Left ventricle myocardium inferior (tissue), 1 donor: ENCODE data around the gene F7. TPM values are rescaled to one million over a fixed set of nuclear protein-coding genes. Genes with fewer than 3 reads are reported as not detected.

Source experiments
- DNase-seq: peaks from one replicate; pipeline ENCODE4 v3.0.0-alpha.2; 2020
- H3K27ac ChIP-seq: fragments of 200-600 bp; replicated peaks from 2 replicates; pipeline ENCODE4 v1.8.0; 2021
- H3K27me3 ChIP-seq: fragments of 200-600 bp; 2 replicates; pipeline ENCODE4 v1.8.0; 2021; ENCODE audit warnings: low read depth
- H3K36me3 ChIP-seq: fragments of 200-600 bp; 2 replicates; pipeline ENCODE4 v1.8.0; 2021
- H3K4me1 ChIP-seq: fragments of 200-600 bp; 2 replicates; pipeline ENCODE4 v1.8.0; 2021
- H3K4me3 ChIP-seq: fragments of 200-600 bp; 2 replicates; pipeline ENCODE4 v1.8.0; 2021; ENCODE audit warnings: mild to moderate bottlenecking, moderate library complexity
- H3K9me3 ChIP-seq: fragments of 200-600 bp; replicated peaks from 2 replicates; pipeline ENCODE4 v1.8.0; 2021
- intact Hi-C: fragments of 100-400 bp; cut with micrococcal nuclease; formaldehyde crosslinking; loops from one replicate; pipeline ENCODE4 v1.11.0; 2022
- total RNA-seq: library from RNA; stranded (reverse); fragmentation: NEBNext Ultra II Directional; extraction: Animal tissue kit (Norgen Biotek cat#: 25700); gene quantifications from one replicate; pipeline ENCODE4 v1.2.1, GENCODE V29; 2021
- TF ChIP-seq, protein P1 (sequence below): fragments of 200-600 bp; IDR thresholded peaks from 2 replicates; pipeline ENCODE4 v1.8.0; 2021; ENCODE audit warnings: antibody characterized with exemption, mild to moderate bottlenecking, borderline replicate concordance
- donor health status: DM: no; HTN: yes; CAD: no; lungs with severe emphysema.

Gene F7
- total RNA-seq, 1 donor from 2014 or later = not detected

DNA sequence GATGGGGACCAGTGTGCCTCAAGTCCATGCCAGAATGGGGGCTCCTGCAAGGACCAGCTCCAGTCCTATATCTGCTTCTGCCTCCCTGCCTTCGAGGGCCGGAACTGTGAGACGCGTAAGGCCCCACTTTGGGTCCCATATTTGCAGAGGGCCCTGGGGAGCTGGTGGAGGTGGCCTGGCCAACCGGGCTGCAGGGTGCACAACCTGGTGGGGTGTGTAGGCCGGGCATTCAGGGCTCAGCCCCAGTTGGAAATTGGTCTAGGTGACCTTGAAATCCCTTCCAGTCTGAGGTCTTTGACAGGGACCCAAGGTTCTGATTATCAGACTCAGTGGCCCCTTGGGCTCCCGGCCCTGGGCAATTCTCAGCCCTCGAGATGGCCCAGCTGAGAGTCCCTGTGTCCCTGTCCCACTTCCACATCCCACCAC is 8.3 kb downstream of the F7 start:
- DNase-seq = no peak
- no peak overlapping the region for H3K27ac ChIP-seq
- TF ChIP-seq, protein P1, sequence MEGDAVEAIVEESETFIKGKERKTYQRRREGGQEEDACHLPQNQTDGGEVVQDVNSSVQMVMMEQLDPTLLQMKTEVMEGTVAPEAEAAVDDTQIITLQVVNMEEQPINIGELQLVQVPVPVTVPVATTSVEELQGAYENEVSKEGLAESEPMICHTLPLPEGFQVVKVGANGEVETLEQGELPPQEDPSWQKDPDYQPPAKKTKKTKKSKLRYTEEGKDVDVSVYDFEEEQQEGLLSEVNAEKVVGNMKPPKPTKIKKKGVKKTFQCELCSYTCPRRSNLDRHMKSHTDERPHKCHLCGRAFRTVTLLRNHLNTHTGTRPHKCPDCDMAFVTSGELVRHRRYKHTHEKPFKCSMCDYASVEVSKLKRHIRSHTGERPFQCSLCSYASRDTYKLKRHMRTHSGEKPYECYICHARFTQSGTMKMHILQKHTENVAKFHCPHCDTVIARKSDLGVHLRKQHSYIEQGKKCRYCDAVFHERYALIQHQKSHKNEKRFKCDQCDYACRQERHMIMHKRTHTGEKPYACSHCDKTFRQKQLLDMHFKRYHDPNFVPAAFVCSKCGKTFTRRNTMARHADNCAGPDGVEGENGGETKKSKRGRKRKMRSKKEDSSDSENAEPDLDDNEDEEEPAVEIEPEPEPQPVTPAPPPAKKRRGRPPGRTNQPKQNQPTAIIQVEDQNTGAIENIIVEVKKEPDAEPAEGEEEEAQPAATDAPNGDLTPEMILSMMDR = no peak
- no peaks in the 10 kb centered on the region for H3K9me3 ChIP-seq
- H3K4me1 ChIP-seq = peaks cover 18% of the 10 kb centered on the region
- H3K36me3 ChIP-seq = no peaks in the 10 kb centered on the region
- peaks cover 33% of the 10 kb centered on the region for H3K27me3 ChIP-seq
- intact Hi-C loops = no loop called here
- H3K4me3 ChIP-seq = no peak overlapping the region

DNA sequence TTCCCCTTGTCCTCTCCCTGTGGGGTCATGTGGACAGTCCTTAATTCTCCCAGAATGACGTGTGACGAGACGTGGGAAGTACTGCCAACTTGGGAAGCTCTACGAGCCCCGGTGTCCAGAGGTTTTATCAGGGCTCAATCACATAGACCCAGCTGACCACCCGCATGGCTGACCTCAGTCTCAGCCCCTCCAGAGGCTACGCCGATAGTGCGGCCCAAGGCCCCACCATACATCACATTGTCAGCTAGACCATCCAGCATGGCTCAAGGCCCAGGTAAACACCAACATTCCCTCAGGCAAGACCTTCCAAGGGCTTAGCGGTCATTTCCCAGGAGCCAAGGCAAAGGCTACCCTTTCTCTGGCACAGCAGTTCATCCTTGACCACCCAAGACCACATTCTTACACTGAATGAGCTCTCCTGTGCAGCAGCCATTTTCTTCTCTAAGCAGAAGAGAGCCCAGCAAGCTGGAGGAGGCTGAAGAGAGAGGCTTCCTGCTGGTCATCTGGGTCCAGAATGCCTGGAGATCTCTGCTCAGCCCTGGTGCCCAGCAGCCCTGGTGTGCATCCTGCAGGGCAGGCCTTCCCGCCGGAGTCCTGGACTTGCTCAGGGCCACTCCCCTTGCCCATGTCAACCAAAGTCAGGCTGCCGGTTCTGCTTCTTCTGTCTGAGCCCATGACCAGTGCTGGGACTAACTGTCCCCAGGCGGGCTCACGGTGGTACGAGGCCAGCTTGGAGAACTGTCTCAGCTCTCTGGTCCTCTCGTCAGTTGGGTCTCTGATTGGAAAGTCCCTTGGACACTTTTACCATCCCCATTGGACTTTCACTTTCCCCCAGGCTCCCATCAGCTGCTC is 9.1 kb downstream of the F7 start:
- H3K27me3 ChIP-seq = peaks cover 26% of the 10 kb centered on the region
- intact Hi-C loops = no loop called here
- TF ChIP-seq, protein P1 = no peak
- no peak overlapping the region for H3K27ac ChIP-seq
- no peaks in the 10 kb centered on the region for H3K9me3 ChIP-seq
- no peaks in the 10 kb centered on the region for H3K36me3 ChIP-seq
- H3K4me3 ChIP-seq = no peak overlapping the region
- H3K4me1 ChIP-seq = peaks cover 14% of the 10 kb centered on the region
- DNase-seq = no peak

DNA sequence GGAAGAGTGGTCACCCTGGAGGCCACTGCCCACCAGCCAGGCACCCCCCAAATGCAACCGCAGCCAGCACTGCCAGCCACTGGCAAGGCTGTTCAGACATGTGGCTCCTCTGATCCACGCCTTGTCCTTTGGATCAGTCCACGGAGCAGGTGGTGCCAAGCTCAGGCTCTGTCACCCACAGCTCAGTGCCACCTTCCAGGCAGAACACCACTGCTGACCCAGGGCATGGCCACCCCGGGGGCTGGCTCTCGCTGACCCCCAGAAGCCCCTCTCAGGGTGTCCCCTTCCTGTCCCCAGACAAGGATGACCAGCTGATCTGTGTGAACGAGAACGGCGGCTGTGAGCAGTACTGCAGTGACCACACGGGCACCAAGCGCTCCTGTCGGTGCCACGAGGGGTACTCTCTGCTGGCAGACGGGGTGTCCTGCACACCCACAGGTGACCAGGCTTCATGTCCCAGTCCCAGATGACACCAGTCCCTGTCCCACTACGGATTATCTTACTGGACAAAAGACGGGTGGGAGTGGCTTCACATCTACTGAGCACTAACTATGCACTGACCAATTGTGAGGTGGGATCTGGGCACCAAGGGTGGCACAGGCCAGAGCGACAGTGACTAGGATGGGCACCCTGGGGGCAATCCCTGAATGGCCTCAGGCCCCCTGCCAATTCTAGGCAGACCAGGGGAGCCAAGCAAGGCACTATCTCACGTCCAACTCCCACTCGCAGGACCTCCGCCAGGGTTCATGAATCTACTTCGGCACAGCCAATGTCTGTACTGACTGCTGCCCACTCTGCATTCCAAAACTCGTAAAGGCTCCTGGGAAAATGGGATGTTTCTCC is 10.0 kb downstream of the F7 start:
- no peak for DNase-seq
- H3K27me3 ChIP-seq = peaks cover 17% of the 10 kb centered on the region
- H3K36me3 ChIP-seq = no peaks in the 10 kb centered on the region
- no peak overlapping the region for H3K27ac ChIP-seq
- TF ChIP-seq, protein P1 = no peak
- no peaks in the 10 kb centered on the region for H3K9me3 ChIP-seq
- H3K4me3 ChIP-seq = no peak overlapping the region
- peaks cover 5% of the 10 kb centered on the region for H3K4me1 ChIP-seq
- intact Hi-C loops = no loop called here

DNA sequence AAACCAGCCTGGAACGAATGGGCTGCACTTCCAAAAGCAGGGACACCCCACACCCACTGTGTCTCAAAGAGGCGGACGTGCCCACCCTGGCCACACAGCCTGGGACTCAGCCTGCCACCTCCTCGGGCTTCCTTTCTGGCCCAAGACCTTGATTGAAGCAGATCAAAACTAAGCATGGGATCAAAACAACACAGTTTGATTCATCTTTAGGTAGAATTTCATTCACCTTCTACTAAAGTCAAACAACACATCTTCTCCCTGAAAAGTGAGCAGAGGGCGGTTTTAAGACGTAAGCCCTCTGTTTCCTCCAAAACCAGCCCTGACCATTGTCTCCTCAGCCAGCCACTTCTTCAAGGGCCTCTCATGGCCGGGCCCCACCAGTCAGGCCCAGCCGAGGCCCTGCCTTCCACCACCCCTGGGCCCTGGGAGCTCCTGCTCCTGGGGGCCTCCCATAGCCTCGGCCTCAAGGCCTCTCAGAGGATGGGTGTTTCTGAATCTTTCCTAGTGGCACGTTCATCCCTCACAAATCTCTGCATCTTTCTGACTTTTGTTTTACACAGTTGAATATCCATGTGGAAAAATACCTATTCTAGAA is 10.7 kb downstream of the F7 start:
- Histone ChIP-seq H3K9me3 (no peaks in the 10 kb centered on the region), H3K36me3 (no peaks in the 10 kb centered on the region), H3K4me1 (no peaks in the 10 kb centered on the region), H3K4me3 (no peak overlapping the region), H3K27me3 (peaks cover 11% of the 10 kb centered on the region), H3K27ac (no peak overlapping the region)
- intact Hi-C loops = no loop called here
- DNase-seq = no peak
- TF ChIP-seq, protein P1 = no peak

DNA sequence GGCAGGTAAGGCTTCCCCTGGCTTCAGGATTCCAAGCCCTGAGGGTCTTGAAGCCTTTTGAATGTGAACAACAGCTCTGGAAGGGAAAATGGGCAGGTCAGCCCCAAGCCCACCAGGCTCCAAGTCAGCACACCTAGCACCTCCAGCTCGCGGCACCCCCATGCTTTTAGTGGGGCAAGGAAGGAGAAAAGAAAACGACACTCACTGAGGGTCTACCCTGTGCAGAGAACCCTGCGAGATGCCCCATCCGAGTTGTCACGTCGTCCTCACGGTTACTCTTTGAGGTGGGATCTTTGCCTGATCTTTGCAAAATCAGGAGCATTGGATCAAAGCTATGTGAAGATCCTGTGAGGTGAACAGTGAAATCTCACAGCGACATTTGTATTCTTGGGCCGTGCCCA is 11.3 kb downstream of the F7 start:
- intact Hi-C loops = no loop called here

More for the DNA sequence above, 11.3 kb downstream of the F7 start:
- peaks cover 11% of the 10 kb centered on the region for H3K27me3 ChIP-seq
- no peak overlapping the region for H3K4me3 ChIP-seq
- TF ChIP-seq, protein P1 = no peak
- no peaks in the 10 kb centered on the region for H3K4me1 ChIP-seq
- no peak overlapping the region for H3K27ac ChIP-seq
- H3K9me3 ChIP-seq = no peaks in the 10 kb centered on the region
- DNase-seq = no peak
- no peaks in the 10 kb centered on the region for H3K36me3 ChIP-seq
